Measurements from ENCODE around the gene TRMU. TPM values are rescaled to one million over a fixed set of nuclear protein-coding genes. Genes with fewer than 3 reads are reported as not detected.

Gene TRMU
- total and polyA plus RNA-seq, 2 of the 8 experiments (the other 6 are each of a cell fraction or from before 2014, with no cell fraction given): 43.4 to 70.6 TPM

GRCh38 chr22:46308283-46308988 is 27.1 kb upstream of the TRMU start (continued):
- TF ChIP-seq USF2 (IDR thresholded peaks at IDR 0.05; ENCODE audit: low read length) (no peak), CREB1 (IDR thresholded peaks at IDR 0.05) (no peak), SIN3A (conservative IDR thresholded peaks at IDR 0.05 in 1 of 2, IDR thresholded peaks at IDR 0.05 in 1 of 2; ENCODE audit: low read depth in 1 of 2, low read length in 2 of 2) (no peak)
